Measurements from ENCODE around the gene PROC.

Gene PROC

DNA sequence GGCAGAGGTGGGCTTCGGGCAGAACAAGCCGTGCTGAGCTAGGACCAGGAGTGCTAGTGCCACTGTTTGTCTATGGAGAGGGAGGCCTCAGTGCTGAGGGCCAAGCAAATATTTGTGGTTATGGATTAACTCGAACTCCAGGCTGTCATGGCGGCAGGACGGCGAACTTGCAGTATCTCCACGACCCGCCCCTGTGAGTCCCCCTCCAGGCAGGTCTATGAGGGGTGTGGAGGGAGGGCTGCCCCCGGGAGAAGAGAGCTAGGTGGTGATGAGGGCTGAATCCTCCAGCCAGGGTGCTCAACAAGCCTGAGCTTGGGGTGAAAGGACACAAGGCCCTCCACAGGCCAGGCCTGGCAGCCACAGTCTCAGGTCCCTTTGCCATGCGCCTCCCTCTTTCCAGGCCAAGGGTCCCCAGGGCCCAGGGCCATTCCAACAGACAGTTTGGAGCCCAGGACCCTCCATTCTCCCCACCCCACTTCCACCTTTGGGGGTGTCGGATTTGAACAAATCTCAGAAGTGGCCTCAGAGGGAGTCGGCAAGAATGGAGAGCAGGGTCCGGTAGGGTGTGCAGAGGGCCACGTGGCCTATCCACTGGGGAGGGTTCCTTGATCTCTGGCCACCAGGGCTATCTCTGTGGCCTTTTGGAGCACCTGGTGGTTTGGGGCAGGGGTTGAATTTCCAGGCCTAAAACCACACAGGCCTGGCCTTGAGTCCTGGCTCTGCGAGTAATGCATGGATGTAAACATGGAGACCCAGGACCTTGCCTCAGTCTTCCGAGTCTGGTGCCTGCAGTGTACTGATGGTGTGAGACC is at the start of gene PROC:
PROC (plus strand) TSS at position 128 of the 812 bp plus-strand sequence. CDS start 1,516 bp downstream, outside the sequence.
- DNase-seq (ENCODE audit: low read depth), result no peak
- H3K4me3 ChIP-seq (ENCODE audit: low read depth, low read length), result no peak within 1 kb of the TSS
- TF ChIP-seq, protein P1, sequence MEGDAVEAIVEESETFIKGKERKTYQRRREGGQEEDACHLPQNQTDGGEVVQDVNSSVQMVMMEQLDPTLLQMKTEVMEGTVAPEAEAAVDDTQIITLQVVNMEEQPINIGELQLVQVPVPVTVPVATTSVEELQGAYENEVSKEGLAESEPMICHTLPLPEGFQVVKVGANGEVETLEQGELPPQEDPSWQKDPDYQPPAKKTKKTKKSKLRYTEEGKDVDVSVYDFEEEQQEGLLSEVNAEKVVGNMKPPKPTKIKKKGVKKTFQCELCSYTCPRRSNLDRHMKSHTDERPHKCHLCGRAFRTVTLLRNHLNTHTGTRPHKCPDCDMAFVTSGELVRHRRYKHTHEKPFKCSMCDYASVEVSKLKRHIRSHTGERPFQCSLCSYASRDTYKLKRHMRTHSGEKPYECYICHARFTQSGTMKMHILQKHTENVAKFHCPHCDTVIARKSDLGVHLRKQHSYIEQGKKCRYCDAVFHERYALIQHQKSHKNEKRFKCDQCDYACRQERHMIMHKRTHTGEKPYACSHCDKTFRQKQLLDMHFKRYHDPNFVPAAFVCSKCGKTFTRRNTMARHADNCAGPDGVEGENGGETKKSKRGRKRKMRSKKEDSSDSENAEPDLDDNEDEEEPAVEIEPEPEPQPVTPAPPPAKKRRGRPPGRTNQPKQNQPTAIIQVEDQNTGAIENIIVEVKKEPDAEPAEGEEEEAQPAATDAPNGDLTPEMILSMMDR (conservative IDR thresholded peaks at IDR 0.05; ENCODE audit: low read depth, low read length), result no peak

DNA sequence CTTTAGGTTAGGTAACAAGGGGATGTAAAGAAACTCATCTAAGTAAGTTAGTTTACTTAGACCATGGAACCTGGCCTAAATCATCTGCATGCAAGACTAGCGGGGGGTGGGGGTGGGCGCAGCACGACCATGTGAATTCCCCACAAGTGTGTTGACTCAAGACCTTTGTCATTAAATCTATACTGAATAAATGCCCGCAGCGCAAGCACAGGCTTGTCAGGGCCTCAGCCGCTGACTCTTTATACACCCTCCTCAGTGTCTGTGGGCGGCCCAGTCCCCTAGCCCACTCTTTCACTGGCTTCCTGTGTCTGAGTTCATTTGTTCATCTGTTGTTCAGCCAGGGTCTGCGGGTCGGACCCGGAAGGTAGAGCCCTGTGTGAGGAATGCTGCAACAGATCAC is 48.2 kb upstream of the PROC start:
- no peak for DNase-seq (ENCODE audit: low read depth)
- TF ChIP-seq, protein P1 (conservative IDR thresholded peaks at IDR 0.05; ENCODE audit: low read depth, low read length), result no peak
- H3K4me3 ChIP-seq (ENCODE audit: low read depth, low read length), result no peak overlapping the region

DNA sequence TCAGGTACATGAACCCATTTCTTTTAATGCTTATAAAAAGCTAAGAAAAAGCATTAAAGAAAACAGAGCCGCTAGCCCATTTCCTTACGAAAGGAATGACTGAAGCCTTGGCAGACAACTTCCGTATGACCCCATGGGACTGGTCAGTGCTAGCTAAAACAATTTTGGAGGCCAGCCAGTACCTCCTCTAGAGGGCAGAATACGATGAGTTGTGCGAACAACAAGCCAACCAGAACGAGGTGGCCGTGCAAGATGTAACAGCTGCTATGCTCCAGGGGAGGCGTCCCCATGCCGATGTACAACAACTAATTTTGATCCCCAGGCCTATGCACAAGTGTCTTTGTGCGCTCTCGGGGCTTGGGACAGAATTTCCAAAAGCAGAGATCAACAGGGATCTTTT is 47.2 kb upstream of the PROC start:
- no peak for DNase-seq (ENCODE audit: low read depth)
- H3K4me3 ChIP-seq (ENCODE audit: low read depth, low read length), result no peak overlapping the region
- TF ChIP-seq, protein P1 (conservative IDR thresholded peaks at IDR 0.05; ENCODE audit: low read depth, low read length), result no peak

DNA sequence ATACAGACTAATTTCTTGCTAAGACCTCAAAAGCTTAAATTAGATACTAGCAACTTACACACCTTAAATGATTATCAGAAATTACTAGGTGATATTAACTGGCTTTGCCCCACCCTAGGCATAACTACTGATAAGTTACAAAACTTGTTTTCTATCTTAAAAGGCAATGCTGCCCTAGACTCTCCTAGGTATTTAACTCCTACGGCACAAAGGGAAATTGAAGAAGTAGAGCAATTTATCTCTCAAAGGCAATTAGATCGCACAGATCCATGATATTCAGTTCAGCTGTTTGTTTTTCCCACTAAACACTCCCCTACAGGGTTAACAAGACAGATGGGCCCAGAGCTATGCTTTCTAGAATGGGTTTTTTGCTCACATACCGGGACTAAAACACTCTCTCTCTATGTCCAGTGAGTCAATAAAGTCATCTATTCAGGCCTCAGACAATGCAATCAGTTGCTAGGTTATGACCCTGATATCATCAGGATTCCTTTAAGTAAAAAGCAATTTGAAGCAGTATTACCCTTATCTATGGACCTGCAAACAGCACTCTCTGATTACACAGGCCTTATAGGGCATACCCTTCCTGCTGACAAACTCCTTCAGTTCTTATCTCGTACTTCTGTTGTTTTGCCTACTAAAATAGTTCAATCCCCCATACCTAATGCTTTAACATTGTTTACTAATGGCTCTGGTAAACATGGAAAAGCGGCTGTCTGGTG is 44.7 kb upstream of the PROC start:
- DNase-seq (ENCODE audit: low read depth), result no peak
- no peak overlapping the region for H3K4me3 ChIP-seq (ENCODE audit: low read depth, low read length)
- TF ChIP-seq, protein P1 (conservative IDR thresholded peaks at IDR 0.05; ENCODE audit: low read depth, low read length), result no peak

DNA sequence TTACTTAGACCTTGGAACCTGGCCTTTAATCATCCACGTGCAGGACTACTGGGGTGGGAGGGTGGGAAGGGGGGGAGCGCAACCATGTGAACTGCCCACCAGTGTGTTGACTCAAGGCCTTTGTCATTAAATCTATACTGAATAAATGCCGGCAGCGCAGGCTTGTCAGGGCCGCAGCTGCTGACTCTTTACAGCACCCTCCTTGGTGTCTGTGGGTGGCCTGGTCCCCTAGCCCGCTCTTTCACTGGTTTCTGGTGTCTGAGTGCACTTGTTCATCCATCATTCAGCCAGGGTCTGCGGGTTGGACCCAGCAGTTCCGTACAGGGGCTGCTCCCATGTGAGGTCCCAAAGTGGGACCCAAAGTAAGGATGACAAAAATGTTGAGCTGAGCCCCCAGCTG is 42.0 kb upstream of the PROC start:
- H3K4me3 ChIP-seq (ENCODE audit: low read depth, low read length), result no peak overlapping the region
- no peak for DNase-seq (ENCODE audit: low read depth)
- TF ChIP-seq, protein P1 (conservative IDR thresholded peaks at IDR 0.05; ENCODE audit: low read depth, low read length), result no peak

DNA sequence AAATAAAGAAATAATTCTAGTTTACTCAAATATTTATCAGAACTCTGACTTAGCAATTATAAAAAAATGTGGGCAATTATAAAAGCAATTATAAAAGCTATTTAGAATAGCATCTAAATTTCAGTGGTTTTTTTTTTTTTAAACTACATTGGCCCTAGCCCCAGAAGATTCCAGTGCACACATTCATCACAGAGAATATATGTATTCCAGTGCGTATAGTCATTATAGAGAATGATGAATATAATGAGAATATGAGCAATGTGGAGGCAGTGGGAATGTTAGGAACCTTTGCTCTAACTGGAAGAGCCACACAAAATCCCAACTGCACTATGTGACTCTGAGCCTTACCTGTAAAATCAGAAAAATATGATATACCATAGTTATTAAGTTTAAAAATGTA is 41.0 kb upstream of the PROC start:
- TF ChIP-seq, protein P1 (conservative IDR thresholded peaks at IDR 0.05; ENCODE audit: low read depth, low read length), result no peak
- DNase-seq (ENCODE audit: low read depth), result no peak

More for the DNA sequence above, 41.0 kb upstream of the PROC start:
- H3K4me3 ChIP-seq (ENCODE audit: low read depth, low read length), result no peak overlapping the region
